ENCODE results near the gene PSMB8.

DNA sequence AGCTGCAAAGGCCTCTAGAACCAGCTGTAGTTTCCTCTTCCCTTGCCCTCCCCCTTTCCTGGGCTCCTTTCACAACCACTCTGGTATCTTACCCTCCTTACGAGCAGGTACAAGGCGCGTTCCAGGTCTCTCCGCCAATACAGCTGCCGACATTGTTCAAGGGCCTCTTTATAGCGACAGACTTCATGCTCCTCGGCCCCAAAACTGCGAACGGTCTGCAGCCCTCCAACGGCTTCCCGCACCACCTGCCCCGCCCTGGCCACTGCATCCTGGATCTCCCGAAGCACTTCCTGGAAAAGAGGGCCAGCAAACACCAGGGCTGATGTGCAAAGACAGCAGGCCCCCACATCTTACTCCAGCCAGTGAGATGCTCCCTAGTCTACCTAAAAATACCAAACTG lies 11.3 kb downstream of the PSMB8 start:
- TF ChIP-seq POLR2A (IDR thresholded peaks at IDR 0.05), result no peak
- TF ChIP-seq, protein P1, sequence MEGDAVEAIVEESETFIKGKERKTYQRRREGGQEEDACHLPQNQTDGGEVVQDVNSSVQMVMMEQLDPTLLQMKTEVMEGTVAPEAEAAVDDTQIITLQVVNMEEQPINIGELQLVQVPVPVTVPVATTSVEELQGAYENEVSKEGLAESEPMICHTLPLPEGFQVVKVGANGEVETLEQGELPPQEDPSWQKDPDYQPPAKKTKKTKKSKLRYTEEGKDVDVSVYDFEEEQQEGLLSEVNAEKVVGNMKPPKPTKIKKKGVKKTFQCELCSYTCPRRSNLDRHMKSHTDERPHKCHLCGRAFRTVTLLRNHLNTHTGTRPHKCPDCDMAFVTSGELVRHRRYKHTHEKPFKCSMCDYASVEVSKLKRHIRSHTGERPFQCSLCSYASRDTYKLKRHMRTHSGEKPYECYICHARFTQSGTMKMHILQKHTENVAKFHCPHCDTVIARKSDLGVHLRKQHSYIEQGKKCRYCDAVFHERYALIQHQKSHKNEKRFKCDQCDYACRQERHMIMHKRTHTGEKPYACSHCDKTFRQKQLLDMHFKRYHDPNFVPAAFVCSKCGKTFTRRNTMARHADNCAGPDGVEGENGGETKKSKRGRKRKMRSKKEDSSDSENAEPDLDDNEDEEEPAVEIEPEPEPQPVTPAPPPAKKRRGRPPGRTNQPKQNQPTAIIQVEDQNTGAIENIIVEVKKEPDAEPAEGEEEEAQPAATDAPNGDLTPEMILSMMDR (IDR thresholded peaks at IDR 0.05), result no peak

Data from testis (tissue), 2 donors.